Activated T-cell treated with anti-CD3 and anti-CD28 coated beads for 1 hour (primary cell): Measurements from ENCODE around the gene GNG7.
A peak's percentile ranks its signal among the peaks of the same experiment; 100 is the strongest.
"Not testable (repeated sequence)": the region's sequence is repeated elsewhere in the genome, so short reads cannot be mapped to it uniquely, and the experiment has no call there.

Experiments used
- DNase-seq: peaks from one replicate; pipeline ENCODE4 v3.0.0-alpha.2; 2020; ENCODE audit warnings: low read depth

Gene GNG7

GRCh38 chr19:2619076-2619475 lies 83.4 kb downstream of the GNG7 start:
- DNase-seq: no peak

DNA sequence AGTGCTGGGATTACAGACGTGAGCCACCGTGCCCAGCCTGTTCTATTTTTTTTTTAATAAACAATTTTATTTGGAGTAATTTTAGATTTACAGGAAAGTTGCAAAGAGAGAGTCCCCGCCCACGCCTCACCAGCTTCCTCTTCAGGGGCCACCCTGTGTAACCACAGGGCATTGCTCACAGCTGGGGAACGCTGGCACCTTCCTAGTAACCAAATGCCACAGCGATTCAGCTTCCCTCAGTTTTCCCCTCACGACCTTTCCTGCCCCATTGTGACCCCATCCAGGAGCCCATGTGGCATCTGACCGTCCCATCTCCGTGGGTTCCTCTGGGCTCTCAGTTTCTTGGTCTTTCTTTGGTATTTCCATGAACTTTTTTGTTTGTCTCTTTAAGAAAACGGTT lies 83.9 kb downstream of the GNG7 start:
- DNase-seq: peak; percentile 59

DNA sequence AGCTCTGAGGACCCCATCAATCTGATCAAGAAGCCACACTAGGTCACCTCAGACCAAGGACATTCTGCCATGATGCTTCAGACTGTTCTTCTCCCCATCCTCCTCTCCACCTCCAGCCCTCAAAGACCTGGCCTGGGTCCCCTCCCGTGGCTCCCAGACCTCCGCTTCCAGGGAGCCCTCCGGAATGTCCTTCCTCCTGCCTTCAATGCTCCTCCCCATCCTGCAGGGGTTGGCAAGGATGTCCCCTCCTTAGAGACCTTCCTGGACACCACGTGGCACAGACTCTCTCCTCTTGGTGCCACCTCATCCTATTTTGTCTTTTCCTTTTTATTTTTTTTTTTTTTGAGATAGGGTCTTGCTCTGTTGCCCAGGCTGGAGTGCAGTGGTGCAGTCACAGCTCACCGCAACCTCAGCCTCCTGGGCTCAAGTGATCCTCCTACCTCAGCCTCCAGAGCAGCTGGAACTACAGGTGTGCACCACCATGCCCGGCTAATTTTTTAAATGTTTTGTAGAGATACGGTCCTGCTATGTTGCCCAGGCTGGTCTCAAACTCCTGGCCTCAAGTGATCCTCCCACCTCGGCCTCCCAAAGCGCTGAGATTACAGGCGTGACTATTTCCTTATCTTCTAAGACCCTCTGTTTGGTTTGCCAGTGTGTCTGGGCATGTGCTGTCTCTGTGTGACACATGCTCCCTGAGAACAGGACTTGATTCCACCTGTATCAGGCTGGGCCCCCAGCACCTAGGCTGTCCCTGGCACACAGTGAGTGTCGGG lies 84.9 kb downstream of the GNG7 start:
- DNase-seq: no peak

- no peak for DNase-seq
These were observed 85.6 kb downstream of the GNG7 start for GRCh38 chr19:2616741-2617392.

DNA sequence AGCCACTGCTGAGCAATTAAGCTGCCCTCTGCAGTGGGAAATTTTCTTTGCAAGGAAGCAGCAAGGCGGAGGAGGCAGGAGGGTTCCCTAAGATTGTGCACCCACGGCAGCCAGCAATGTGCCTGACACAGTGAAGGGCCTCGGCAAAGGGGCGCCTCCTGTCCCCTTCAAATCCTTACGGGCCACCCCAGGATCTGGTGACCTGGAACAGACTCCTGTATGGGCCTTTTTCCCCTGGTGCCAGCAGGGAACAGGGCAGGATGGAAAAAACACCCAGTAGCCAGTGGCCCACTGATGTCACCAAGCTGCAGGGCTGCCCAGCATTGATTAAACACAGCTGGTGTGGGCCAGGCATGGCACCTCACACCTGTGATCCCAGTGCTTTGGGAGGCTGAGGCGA lies 86.7 kb downstream of the GNG7 start:
- DNase-seq: no peak

DNA sequence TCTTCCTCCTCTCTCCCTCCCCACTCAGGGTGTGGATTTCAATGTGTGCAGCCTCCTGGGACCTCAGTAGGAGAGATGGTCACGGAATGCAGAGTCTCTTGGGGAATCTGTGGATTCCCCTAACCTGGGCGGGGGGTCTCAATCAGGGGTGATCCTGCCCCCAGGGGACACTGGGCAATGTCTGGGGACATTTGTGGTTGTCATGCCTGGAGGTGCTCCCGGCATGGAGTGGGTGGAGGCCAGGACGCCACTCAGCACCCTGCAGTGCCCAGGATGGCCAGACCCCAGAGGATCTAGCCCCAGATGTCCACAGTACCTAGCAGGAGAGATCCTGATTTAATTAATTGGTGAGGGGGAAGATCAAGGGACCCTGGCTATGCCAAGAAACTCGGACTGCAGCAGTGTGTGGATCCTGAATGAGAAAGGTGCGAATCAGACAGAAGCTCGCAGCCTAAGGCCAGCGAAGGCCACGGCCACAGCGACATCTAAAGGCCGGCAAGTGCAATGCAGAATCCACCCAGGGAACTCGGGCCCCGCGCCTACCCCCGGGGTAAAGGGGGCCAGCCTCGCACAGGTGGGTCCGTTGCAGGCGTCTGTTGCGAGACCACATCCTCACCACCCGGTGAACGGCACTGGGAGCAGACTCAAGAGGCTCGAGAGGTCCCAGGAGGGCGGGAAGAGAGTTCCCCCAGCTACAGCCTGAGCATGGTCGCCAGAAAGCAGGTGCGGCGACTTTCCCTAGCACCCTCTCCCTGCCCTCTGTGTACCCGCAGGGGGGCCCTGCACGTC lies 88.8 kb downstream of the GNG7 start:
- peak; percentile 54 for DNase-seq

DNA sequence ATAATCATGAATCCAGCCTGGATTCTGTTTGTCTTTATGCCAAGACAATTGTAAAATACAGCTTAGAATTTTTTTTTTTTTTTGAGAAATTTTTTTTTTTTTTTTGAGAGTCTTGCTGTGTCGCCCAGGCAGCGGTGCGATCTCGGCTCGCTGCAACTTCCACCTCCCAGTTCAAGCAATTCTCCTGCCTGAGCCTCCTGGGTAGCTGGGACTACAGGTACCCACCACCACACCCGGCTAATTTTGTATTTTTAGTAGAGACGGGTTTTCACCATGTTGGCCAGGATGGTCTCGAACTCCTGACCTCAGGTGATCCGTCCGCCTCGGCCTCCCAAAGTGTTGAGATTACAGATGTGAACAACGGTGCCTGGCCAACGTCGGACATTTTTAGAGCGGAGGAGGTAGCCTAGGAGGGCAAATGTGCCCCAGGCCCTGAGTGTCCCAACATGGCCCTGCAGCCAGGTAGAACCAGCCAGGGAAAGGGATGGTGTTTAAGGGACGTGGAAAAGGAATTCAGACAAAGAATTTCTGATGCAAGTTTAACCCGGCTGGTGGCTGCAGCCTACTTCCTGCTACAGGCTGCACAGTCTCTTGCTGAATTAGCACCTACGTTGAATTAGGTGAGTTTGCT lies 89.8 kb downstream of the GNG7 start:
- no peak for DNase-seq

GRCh38 chr19:2611483-2612464 lies 90.7 kb downstream of the GNG7 start:
- no peak for DNase-seq

DNA sequence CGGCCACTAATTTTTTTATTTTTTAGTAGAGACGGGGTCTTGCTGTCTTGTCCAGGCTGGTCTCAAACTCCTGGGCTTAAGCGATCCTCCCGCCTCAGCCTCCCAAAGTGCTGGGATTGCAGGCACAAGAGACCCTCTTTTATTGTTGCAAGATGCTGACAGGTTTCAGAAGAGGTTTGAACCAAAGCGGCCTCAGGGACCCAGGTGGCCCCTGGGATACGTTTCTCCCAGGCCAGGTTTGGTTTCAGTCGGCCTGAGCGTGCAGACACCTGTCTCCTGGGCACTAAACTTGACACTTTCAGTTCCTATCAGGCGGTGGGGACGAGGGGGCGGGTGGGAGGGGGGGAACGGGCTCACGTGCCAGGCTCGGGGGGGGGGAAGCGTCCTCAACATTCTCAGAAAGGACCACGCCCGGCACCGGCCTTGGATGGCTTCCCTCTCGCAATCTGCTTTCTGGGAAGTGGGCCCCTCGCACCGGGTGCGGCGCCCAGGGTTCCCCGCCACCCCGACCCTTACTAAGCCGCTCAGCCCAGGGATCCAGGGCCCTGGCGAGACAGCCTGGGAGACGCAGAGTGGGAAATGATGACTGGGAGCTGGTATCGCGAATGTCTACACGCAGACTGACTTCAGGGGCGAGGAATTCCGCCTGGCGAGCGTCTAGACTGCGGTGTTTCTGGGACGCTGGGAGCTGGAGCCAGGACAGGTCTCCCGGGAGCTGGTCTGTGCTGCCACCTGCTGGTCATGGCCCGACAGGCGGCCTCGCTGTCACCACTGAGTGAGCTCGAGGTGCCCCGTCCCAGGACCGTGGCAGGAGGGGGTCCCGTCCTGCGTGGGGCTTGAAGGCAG lies 91.6 kb downstream of the GNG7 start:
- peak; percentile 92 for DNase-seq

GRCh38 chr19:2609389-2610116 lies 92.9 kb downstream of the GNG7 start:
- DNase-seq: no peak

DNA sequence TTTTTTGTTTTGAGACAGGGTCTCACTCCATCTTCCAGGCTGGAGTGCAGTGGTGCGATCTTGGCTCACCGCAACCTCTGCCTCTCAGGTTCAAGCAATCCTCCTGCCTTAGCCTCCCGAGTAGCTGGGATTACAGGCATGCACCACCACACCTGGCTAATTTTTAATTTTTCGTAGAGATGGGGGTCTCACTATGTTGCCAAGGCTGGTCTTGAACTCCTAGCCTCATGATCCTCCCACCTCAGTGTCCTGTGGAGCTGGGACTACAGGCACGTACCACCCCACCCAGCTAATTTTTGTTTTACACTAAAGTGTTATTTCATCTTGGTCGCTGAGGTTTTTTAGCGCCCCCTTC lies 93.5 kb downstream of the GNG7 start:
- DNase-seq: not testable (repeated sequence)

- DNase-seq: no peak
These were observed 93.9 kb downstream of the GNG7 start for GRCh38 chr19:2608602-2608922.

DNA sequence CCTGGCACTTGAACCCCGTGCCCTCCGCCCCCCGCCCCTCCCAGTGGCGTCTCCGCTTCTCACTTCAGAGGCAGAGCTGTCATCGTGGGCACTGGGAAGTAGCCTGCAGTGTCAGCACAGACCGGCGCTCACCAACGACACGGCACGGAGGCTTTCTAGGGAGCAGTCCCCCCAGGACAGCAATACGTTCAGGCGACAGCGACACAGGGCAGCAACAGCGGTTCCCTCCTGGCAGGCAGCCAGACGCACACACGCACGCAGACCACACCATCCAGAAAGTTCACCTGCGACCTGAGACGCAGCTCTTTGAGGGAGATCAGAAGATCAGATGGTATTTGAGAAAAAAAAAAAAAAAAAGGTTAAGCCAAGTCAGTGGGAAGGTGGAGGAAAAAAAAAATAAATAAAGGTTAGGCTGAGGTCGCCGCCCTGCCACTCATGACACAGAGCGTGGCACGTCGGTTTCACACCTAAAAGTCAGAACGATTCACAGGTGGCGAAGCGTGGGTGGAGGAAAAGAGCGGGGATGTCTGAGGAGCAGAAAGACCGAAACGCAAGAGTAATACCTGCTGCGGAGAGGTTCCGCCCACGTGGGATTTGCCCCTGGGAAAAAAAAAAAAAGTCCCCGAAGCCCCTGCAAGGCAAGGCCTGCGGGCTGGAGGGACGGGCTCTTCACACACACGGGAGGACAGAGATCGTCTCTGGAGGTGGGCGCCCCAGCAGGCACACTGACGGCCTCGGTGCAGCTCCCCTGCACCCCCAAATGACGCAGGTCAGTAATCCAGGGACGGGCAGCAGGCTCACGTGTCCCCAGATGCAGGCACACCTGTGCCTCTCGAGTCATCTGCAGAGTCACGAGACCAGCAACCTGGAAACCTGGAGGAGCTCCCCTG lies 94.5 kb downstream of the GNG7 start:
- peak; percentile 55 for DNase-seq

GRCh38 chr19:2606774-2607173 lies 95.7 kb downstream of the GNG7 start:
- DNase-seq: not testable (repeated sequence)

DNA sequence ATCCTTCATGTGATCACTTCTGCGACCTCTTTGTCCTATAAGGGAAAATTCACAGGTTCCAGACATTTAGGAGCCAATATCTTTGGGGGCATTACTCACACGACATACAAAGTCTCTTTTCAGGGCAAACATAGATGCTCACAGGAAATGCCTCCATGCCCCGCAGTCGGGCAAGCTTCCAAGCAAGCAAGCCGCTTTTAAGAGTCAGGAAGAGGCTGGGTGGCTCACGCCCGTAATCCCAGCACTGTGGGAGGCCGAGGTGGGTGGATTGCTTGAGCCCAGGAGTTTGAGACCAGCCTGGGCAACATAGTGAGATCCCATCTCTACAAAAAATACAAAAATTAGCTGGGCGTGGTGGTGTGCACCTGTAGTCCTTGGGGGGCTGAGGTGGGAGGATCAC lies 96.6 kb downstream of the GNG7 start:
- DNase-seq: not testable (repeated sequence)

DNA sequence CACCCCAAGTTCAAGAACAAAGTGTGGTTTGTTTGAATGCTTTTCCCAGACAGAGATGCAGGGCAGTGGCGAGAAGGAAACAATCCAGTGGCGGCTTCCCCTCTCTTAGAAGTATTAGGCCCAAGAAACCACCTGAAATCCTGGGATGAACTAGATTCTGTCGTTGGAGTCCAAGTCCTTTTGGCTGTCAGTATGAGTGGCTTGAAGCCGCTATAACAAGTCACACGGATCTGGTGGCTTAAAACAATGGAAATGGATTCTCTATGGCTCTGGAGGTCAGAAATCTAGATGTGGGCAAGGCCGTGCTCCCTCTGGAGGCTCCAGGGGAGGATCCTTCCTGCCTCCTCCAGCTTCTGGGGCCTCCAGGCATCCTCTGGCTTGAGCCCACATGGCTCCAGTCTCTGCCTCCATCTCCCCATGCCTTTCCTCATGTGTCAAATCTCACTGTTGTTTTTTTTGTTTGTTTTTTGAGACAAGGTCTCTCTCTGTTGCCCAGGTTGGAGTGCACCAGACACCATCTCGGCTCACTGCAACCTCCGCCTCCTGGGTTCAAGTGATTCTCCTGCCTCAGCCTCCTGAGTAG lies 97.7 kb downstream of the GNG7 start:
- no peak for DNase-seq

DNA sequence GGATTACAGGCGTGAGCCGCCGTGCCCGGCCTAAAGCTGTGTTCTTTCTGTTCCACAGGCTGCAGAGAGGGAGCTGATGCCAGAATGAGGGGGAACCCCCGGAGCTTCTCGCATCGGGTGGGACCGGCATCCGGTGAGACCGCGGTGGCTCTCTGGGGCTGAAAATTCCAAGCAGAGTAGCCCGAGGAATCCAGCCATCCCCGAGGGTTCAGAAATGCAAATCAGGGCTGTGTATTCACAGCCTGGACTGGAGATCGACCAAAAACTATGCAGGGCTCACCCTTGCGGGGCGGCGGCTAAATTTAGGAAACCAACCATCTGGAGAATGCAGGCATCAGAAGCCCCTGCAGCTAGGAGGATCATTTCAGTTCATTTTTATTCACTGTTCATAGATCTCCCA lies 99.2 kb downstream of the GNG7 start:
- DNase-seq: no peak

- no peak for DNase-seq
These were observed 99.9 kb downstream of the GNG7 start for GRCh38 chr19:2602391-2603181.
